ENCODE data around the gene SNX11. TPM values are rescaled to one million over a fixed set of nuclear protein-coding genes. Genes with fewer than 3 reads are reported as not detected.

The SNX11 gene
- total and polyA plus RNA-seq, 2 of the 8 experiments (the other 6 are each of a cell fraction or from before 2014, with no cell fraction given): 21.1 to 21.4 TPM

DNA sequence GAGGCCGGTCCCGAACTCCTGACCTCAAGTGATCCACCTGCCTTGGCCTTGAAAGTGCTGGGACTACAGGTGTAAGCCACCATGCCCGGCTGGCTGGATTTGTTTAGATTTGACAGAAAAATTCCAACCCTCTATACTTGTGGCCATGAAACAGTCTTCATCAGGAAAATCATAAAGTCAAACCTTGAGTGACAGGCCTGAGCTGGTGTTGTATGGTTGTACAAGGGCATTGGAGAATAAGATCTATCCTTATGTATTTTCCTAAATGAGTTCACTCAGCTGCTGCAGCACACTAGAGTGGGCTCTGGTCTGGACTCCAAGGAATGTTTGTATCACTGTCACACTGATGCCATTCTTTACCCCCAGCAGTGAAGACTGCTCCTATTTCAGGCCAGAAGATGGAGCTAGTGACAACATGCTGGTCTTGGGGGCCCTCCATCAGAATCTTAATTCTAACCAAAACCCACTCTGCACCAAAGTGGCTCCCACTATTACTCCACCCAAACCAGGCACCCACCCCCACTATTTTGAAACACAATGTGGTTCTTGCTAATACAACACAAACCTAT, 27.4 kb downstream of the SNX11 start:
- Histone ChIP-seq H2BK15ac (ENCODE audit: low read length) (no peak overlapping the region), H3K23ac (ENCODE audit: insufficient read length) (no peak overlapping the region), H3K4ac (replicated peaks; ENCODE audit: insufficient read length, low read depth, low read length) (no peak overlapping the region), H3K23me2 (ENCODE audit: low read depth, low read length) (no peaks in the 10 kb centered on the region), H3K14ac (ENCODE audit: insufficient read length) (no peak overlapping the region), H3K79me1 (ENCODE audit: low read depth, low read length) (no peaks in the 10 kb centered on the region), H3K4me3 (ENCODE audit: extremely low read depth in 1 of 4, insufficient read depth in 2 of 4, low read depth in 3 of 4, low read length in 4 of 4) (no peak overlapping the region), H2BK20ac (ENCODE audit: low read length) (no peak overlapping the region), H2BK120ac (replicated peaks; ENCODE audit: low read depth, low read length) (no peak overlapping the region), H3K56ac (replicated peaks; ENCODE audit: insufficient read length, low read depth, low read length) (no peak overlapping the region), H3K27me3 (replicated peaks in 1 of 4; ENCODE audit: control insufficient read depth in 3 of 4, extremely low read depth in 1 of 4, insufficient read depth in 3 of 4, low read length in 3 of 4) (no peaks in the 10 kb centered on the region), H3K27ac (ENCODE audit: low read depth, low read length) (no peak overlapping the region), H3K4me1 (replicated peaks in 1 of 4; ENCODE audit: control insufficient read depth in 3 of 4, insufficient read depth in 4 of 4, low read length in 3 of 4) (no peaks in the 10 kb centered on the region), H4K8ac (ENCODE audit: extremely low read depth, insufficient read depth, low read length) (no peak overlapping the region), H2BK12ac (ENCODE audit: low read depth, low read length) (no peak overlapping the region), H3K9ac (replicated peaks in 1 of 4; ENCODE audit: extremely low read depth in 1 of 4, low read depth in 3 of 4, low read length in 3 of 4) (no peak overlapping the region), H3K36me3 (ENCODE audit: control insufficient read depth in 2 of 4, insufficient read depth in 4 of 4, low read length in 3 of 4) (no peaks in the 10 kb centered on the region), H2BK5ac (ENCODE audit: low read depth, low read length) (no peak overlapping the region), H3K79me2 (ENCODE audit: control insufficient read depth in 1 of 2, insufficient read depth in 2 of 2, low read length in 2 of 2) (no peaks in the 10 kb centered on the region), H3K4me2 (ENCODE audit: insufficient read depth in 1 of 2, low read depth in 2 of 2, low read length in 2 of 2) (no peak overlapping the region), H4K20me1 (replicated peaks in 1 of 2; ENCODE audit: control insufficient read depth in 1 of 2, insufficient read depth in 2 of 2, low read length in 2 of 2) (no peaks in the 10 kb centered on the region), H4K5ac (ENCODE audit: insufficient read length, low read depth, low read length) (no peak overlapping the region), H2AK5ac (ENCODE audit: low read depth, low read length) (no peak overlapping the region), H3K18ac (ENCODE audit: extremely low read depth, low read length) (no peak overlapping the region), H3K9me3 (ENCODE audit: insufficient read depth in 2 of 2, low read depth in 1 of 2, low read length in 1 of 2) (no peaks in the 10 kb centered on the region), H2AFZ (ENCODE audit: low read length) (no peak overlapping the region), H4K91ac (replicated peaks; ENCODE audit: insufficient read length, low read length) (no peak overlapping the region)
- FAIRE-seq: peak; percentile 63
- POLR2A ChIA-PET (ENCODE audit: partially characterized antibody): interaction anchor here (1.5 to 1.9 kb wide), 3 partner anchors 79 to 139 kb away, joined by 3 to 7 read pairs (median 5); partner anchors contain the start of gene NFE2L1
- no peak for DNase-seq (ENCODE audit: low read depth in 1 of 2, low spot score in 2 of 2)
- CTCF ChIA-PET (ENCODE audit: partially characterized antibody): interaction anchor here (0.6 to 7.0 kb wide), 31 partner anchors 8 to 460 kb away, joined by 3 to 69 read pairs (median 4); partner anchors contain the start of gene SNX11
- 93% methylated on average over 3 of the region's 3 CpGs; no CpG with 5 or more reads in 1 of the 2 experiments for WGBS, 2 experiments (ENCODE audit: extremely low coverage in 1 of 2, insufficient coverage in 1 of 2, insufficient read length in 1 of 2, insufficient replicate concordance in 2 of 2, low coverage in 1 of 2, low lambda C conversion rate in 2 of 2, missing lambda C conversion rate in 1 of 2)
- TF ChIP-seq TEAD4 (IDR thresholded peaks at IDR 0.05; ENCODE audit: low read depth, low read length) (peak; percentile 71; the same call in 1 of the 2 replicates), EZH2 (IDR thresholded peaks at IDR 0.05; ENCODE audit: low read depth, low read length, severe bottlenecking) (no peak), SP1 (IDR thresholded peaks at IDR 0.05; ENCODE audit: low read depth, low read length) (no peak), MAX (IDR thresholded peaks at IDR 0.05) (no peak), SRF (IDR thresholded peaks at IDR 0.05; ENCODE audit: low read depth, low read length) (no peak), RAD21 (IDR thresholded peaks at IDR 0.05 in 1 of 2, conservative IDR thresholded peaks at IDR 0.05 in 1 of 2; ENCODE audit: low read depth in 2 of 2, low read length in 2 of 2) (peak; percentile 41 to 51), SIX5 (IDR thresholded peaks at IDR 0.05; ENCODE audit: low read depth, low read length) (no peak), SAP30 (IDR thresholded peaks at IDR 0.05; ENCODE audit: insufficient read depth, insufficient replicate concordance, low read length) (no peak), SP4 (IDR thresholded peaks at IDR 0.05; ENCODE audit: low read length) (no peak)
- TF ChIP-seq, protein P1, sequence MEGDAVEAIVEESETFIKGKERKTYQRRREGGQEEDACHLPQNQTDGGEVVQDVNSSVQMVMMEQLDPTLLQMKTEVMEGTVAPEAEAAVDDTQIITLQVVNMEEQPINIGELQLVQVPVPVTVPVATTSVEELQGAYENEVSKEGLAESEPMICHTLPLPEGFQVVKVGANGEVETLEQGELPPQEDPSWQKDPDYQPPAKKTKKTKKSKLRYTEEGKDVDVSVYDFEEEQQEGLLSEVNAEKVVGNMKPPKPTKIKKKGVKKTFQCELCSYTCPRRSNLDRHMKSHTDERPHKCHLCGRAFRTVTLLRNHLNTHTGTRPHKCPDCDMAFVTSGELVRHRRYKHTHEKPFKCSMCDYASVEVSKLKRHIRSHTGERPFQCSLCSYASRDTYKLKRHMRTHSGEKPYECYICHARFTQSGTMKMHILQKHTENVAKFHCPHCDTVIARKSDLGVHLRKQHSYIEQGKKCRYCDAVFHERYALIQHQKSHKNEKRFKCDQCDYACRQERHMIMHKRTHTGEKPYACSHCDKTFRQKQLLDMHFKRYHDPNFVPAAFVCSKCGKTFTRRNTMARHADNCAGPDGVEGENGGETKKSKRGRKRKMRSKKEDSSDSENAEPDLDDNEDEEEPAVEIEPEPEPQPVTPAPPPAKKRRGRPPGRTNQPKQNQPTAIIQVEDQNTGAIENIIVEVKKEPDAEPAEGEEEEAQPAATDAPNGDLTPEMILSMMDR (IDR thresholded peaks at IDR 0.05; ENCODE audit: control extremely low read depth in 1 of 3, insufficient read depth in 1 of 3, low read depth in 1 of 3, low read length in 3 of 3): peak; percentile 18 to 59 (median 42); a peak in 3 of 4 replicates
